HG03039 (cell line): ENCODE results near the gene BCKDK.
"Not testable (repeated sequence)": the region's sequence is repeated elsewhere in the genome, so short reads cannot be mapped to it uniquely, and the experiment has no call there.

ENCODE experiments used
- ATAC-seq: cut with Tn5 transposase; IDR thresholded peaks from one replicate; pipeline ENCODE4 v1.9.1; 2021; ENCODE audit warnings: mild to moderate bottlenecking, moderate library complexity; ENCODE audit not compliant: unreplicated experiment

BCKDK gene

GRCh38 chr16:31094424-31095120 is 13.6 kb upstream of the BCKDK start, which contains the start of gene VKORC1:
TSS of gene VKORC1 (minus strand) at chr16:31094797. CDS start at chr16:31094729, 68 bp downstream.
- peak; percentile 70 for ATAC-seq

GRCh38 chr16:31099860-31100638 is 8.1 kb upstream of the BCKDK start:
- ATAC-seq: no peak

- ATAC-seq: not testable (repeated sequence)
Measured at GRCh38 chr16:31100876-31101641, 7.1 kb upstream of the BCKDK start.

GRCh38 chr16:31105677-31106213 is 2.4 kb upstream of the BCKDK start:
- ATAC-seq: no peak

DNA sequence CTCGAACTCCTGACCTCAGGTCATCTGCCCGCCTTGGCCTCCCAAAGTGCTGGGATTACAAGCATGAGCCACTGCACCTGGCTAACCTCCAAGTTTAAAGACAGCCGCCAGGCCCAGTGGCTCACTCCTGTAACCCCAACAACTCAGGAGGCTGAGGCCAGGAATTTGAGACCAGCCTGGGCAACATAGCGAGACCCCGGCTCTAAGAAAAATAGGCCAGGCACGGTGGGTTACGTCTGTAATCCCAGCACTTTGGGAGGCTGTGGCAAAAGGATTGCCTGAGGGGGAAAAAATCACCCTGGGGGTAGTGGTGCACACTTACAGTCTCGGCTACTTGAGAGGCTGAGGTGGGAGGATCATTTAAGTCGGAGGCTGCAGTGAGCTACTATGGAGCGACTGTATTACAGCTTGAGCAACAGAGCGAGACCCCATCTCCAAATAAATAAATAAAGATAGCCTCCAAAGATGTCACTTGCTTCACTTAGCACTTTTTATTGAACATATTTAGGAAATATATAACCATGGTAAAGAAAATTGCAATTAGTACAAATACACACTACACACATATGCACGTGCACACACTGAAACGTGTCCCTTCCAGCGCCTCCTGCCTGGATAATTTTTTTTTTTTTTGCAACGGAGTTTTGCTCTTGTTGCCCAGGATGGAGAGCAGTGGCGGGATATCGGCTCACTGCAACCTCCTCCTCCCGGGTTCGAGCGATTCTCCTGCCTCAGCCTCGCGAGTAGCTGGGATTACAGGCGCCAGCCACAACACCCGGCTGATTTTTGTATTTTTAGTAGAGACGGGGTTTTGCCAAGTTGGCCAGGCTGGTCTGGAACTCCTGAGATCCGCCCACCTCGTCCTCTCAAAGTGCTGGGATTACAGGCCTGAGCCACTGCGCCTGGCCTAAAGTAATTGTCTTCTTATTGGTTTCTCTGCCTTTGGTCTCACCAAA is 1.4 kb upstream of the BCKDK start:
- no peak for ATAC-seq

DNA sequence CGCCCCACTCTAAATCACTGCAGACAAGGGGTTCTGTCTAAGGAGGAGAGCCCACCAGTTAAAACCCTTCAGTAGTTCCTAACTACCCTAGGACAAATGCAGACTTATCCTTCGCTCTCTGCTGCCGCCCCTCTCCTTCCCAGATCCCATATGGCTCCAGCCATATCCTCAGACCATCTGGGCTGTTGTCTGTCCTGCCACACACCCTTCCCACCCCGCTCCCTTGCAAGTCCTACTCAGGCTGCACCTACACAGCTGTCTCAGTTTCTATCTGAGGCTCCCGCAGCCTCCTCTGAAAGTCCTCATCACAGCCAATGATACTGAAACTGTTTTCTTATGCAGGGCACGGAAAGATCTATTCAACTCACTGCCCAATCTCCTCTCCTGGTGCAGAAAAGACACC is 720 bp upstream of the BCKDK start:
- no peak for ATAC-seq

DNA sequence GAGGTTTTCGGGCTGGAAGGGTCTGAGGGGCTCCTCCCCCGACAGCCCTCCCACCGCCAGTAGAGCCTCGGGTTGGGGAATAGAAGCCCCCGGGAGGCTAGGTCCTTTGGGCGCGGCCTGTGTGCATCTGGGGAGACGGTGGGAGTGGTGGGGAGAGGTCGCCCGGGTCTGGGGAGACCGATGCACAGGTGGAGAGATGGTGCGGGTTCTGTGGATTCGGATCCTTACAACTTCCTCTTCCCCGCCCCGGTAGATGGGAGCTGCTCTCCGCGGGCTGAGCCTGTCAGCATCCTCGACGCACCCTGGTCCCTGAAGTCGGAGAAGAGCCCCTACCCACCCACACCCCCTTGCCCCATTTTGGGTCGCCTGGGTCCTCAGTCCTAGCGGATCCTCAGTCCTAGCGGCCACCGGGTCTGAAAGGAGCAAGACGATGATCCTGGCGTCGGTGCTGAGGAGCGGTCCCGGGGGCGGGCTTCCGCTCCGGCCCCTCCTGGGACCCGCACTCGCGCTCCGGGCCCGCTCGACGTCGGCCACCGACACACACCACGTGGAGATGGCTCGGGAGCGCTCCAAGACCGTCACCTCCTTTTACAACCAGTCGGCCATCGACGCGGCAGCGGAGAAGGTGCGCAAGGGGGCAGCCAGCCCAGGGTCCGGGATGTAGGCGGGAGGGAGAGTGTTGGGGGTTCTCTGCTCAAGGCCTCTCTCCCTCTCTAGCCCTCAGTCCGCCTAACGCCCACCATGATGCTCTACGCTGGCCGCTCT is 790 bp downstream of the BCKDK start:
- no peak for ATAC-seq

- no peak for ATAC-seq
Measured at GRCh38 chr16:31109622-31110021, 1.4 kb downstream of the BCKDK start.

DNA sequence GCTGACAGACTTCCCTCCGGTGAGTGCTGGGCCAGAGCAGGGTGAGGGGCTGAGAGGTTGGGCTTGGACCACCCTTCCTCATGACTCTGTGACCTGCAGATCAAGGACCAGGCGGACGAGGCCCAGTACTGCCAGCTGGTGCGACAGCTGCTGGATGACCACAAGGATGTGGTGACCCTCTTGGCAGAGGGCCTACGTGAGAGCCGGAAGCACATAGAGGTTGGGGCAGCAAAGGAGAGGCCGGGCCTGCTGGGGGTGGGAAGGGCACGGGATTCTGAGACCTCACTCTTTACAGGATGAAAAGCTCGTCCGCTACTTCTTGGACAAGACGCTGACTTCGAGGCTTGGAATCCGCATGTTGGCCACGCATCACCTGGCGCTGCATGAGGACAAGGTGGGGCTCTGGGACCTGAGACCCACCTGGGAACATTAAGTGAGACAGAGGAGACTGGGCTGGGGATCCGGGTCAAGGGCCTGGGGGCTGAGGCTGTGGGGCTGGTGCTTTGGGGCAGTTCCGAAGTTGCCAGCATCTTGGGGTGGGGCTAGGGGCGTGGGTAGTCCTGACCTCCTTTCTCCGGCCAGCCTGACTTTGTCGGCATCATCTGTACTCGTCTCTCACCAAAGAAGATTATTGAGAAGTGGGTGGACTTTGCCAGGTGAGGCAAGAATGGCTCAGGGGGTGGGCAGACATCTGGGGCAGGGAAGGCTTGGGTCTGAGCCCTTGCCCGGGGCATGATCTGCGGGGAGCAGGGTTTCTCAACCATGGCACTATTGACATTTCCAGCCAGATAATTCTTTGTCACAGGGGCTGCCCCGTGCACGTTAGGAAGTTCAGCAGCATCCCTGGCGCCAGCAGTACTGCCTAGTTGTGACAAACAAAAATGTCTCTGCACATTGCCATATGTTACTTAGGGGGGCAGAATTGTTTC is 2.2 kb downstream of the BCKDK start:
- ATAC-seq: no peak

DNA sequence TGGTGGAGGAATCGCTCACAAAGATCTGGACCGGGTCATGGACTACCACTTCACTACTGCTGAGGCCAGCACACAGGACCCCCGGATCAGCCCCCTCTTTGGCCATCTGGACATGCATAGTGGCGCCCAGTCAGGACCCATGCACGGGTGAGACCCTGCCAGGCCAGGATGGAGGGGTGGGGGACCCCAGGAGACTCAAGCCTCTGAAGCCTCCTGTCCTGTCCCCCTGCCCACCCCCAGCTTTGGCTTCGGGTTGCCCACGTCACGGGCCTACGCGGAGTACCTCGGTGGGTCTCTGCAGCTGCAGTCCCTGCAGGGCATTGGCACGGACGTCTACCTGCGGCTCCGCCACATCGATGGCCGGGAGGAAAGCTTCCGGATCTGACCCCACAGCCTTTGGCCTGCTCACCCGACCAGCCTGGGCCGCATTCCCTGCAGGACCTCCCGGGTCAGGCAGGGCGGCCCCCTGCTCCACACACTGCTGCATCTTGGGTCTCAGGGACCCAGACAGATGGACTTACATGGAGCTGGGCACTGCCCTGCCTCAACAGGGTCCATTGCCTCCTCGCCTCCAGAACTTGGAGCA is 3.8 kb downstream of the BCKDK start:
- ATAC-seq: no peak

DNA sequence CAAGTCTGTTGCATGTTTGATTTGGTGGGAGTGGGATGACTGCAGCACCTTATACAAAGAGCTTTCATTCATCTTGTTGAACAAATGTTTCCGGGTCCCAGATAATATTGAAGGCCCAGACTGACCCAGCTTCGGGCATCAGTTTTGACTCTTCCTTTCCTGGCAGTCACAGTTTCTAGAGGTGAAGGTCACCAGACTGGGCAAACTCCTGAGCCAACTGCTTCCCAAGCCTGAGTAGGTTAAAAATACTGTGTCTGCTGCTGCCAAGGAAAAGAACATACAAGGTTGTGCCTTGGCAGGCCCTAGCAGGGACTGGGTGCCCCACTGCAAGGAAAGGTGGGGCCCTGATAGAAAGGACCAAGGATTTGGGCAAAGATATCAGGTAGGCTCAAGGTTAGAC is 4.5 kb downstream of the BCKDK start:
- no peak for ATAC-seq

DNA sequence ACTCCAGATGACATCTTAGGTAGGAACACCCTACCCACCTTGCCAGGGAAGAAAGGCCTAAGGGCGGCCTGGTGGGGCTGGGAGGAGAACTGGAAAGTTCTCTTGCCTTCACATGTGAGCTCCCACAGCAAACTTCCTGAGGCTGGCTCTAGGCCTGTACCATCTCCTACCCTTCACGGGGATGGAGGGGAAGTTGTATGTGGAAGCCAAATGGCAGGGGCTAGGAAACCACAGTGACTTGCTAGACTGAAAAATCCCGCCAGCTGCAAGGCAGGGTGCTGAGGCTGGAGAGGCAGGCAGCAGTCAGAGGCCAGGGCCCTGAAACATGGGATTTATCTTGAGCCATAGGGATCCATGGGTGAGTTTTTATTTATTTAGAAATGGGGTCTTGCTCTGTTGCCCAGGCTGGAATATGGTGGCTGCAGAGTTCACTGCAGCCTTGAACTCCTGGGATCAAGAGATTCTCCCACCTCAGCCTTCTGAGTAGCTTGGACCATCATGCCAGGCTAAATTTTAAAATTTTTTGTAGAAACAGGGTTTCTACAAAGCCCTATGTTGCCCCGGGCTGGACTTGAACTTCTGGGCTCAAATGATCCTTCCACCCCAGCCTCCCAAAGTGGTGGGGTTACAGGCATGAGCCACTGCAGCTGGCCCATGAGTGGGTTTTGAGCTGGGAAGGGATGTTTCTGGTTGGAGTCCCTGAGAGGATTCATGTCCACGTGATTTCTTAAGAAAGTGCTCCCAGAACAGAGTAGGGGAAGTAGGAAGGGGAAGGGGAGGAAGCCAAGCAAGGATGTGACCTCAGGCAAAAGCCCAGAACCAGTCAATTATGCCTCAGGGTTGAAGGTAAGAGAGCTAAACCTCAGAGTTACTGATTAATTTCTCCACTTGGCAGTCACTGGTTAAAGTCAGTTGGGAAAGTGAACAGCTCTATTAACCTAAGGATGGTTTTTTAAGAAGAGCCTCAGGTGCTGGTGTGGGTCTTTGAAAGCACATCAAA is 5.2 kb downstream of the BCKDK start:
- no peak for ATAC-seq

GRCh38 chr16:31114468-31114867 is 6.3 kb downstream of the BCKDK start:
- no peak for ATAC-seq

GRCh38 chr16:31117384-31118222 is 9.4 kb downstream of the BCKDK start, which contains the start of gene KAT8:
TSS of gene KAT8 (plus strand) at chr16:31117664. CDS start at chr16:31117682, 18 bp downstream.
- ATAC-seq: peak; percentile 81

DNA sequence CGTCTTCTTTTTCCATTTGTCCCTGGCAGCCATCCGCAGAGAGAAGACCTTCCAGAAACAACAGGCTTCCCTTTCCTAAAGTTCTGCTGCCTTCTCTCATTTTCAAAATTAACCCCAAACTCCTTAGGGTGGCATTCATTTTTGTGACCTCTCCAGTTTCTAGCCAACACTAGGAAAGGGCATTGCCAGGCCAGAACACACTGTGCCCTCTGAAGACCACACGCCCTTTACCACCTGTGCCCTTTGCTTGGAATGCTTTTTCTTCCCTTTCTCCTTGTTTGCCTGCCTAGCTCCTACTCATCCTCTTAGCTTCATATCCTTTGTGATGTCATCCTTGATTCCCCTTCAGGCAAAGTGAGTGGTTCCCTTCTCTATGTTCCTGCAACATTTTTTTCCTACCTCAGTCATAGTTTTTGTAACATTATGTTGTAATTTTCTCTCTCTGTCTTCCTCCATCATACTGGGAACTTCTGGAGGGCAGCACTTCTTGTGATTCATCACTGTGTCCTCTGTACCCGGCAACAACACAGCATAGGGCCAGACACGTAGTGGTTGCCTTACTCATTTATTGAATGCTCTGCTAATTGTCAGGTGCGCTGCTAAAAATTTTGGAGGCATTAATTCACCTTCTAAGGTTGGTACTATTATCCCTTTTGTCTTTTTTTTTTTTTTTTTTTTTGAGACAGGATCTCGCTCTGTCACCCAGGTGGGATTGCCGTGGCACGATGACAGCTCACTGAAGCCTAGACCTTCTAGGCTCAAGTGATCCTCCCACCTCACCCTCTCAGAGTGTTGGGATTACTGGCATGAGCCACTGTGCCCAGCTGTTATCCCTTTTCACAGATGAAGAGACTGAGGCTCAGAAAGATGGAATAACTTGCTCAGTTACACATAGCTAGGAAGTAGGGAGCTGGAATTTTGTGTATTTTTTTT is 10.3 kb downstream of the BCKDK start:
- ATAC-seq: no peak
